ENCODE results near the gene QPRT. TPM values are rescaled to one million over a fixed set of nuclear protein-coding genes. Genes with fewer than 3 reads are reported as not detected.

The QPRT gene
- total RNA-seq, 1 experiment from 2014 or later: 0.52 TPM

GRCh38 chr16:29645694-29646187 is 33.2 kb upstream of the QPRT start:
- CTCF ChIA-PET: no interaction called here
- intact Hi-C loops (cut with micrococcal nuclease): no loop called here
- Histone ChIP-seq H4K20me1 (ENCODE audit: insufficient read depth) (no peaks in the 10 kb centered on the region), H2AFZ (ENCODE audit: low read depth, low read length, poor library complexity, severe bottlenecking) (peak overlapping the region; percentile 73), H3K9me3 (ENCODE audit: control insufficient read depth in 1 of 2, insufficient read depth in 1 of 2, low read depth in 1 of 2, low read length in 2 of 2) (no peaks in the 10 kb centered on the region), H3K36me3 (ENCODE audit: control insufficient read depth in 1 of 2, insufficient read depth in 2 of 2, low read length in 2 of 2) (no peaks in the 10 kb centered on the region), H3K27ac (ENCODE audit: low read depth, low read length) (no peak overlapping the region), H3K4me1 (ENCODE audit: control insufficient read depth in 1 of 2, insufficient read depth in 2 of 2, low read length in 2 of 2) (no peaks in the 10 kb centered on the region), H3K27me3 (ENCODE audit: insufficient read depth, low read length) (no peaks in the 10 kb centered on the region), H3K9me2 (ENCODE audit: insufficient read depth) (no peaks in the 10 kb centered on the region), H3K79me2 (ENCODE audit: insufficient read depth, low read length) (no peaks in the 10 kb centered on the region), H3K4me2 (ENCODE audit: low read length) (no peak overlapping the region), H3K4me3 (replicated peaks in 1 of 2; ENCODE audit: low read depth in 1 of 2, low read length in 2 of 2) (no peak overlapping the region), H3K9ac (ENCODE audit: low read length) (no peak overlapping the region)
- peak; percentile 13 for TF ChIP-seq YY1 (IDR thresholded peaks at IDR 0.05; ENCODE audit: extremely low read depth, insufficient replicate concordance, low read depth, low read length)
- TF ChIP-seq ZBTB33 (IDR thresholded peaks at IDR 0.05; ENCODE audit: extremely low read depth, insufficient replicate concordance, low read length): no peak
- TF ChIP-seq EZH2 (IDR thresholded peaks at IDR 0.05): no peak
- peak; percentile 17; the same call in 1 of the 2 replicates for TF ChIP-seq ZFX (IDR thresholded peaks at IDR 0.05)
- DNase-seq (ENCODE audit: low read depth, low spot score) (peak; percentile 49), ATAC-seq (peak; percentile 74)
- RAD21 ChIA-PET (ENCODE audit: low non-redundant PET in 1 of 2, low total read pairs in 2 of 2, uncharacterized antibody in 2 of 2, unreplicated experiment in 2 of 2): no interaction called here
- no TSS peak for BruUV-seq (replicated peaks)
- POLR2A ChIA-PET: interaction anchor here (0.6 to 1.0 kb wide), 2 partner anchors 9 to 171 kb away, joined by 3 read pairs; no protein-coding TSS in a partner anchor

- RAD21 ChIA-PET (ENCODE audit: low non-redundant PET in 1 of 2, low total read pairs in 2 of 2, uncharacterized antibody in 2 of 2, unreplicated experiment in 2 of 2): no interaction called here
- intact Hi-C loops (cut with micrococcal nuclease): no loop called here
- POLR2A ChIA-PET: no interaction called here
- Histone ChIP-seq H3K9ac (ENCODE audit: low read length) (no peak overlapping the region), H3K27me3 (ENCODE audit: insufficient read depth, low read length) (no peaks in the 10 kb centered on the region), H3K4me3 (replicated peaks in 1 of 2; ENCODE audit: low read depth in 1 of 2, low read length in 2 of 2) (no peak overlapping the region), H3K4me1 (ENCODE audit: control insufficient read depth in 1 of 2, insufficient read depth in 2 of 2, low read length in 2 of 2) (no peaks in the 10 kb centered on the region), H3K9me3 (ENCODE audit: control insufficient read depth in 1 of 2, insufficient read depth in 1 of 2, low read depth in 1 of 2, low read length in 2 of 2) (no peaks in the 10 kb centered on the region), H2AFZ (ENCODE audit: low read depth, low read length, poor library complexity, severe bottlenecking) (no peak overlapping the region), H4K20me1 (ENCODE audit: insufficient read depth) (no peaks in the 10 kb centered on the region), H3K9me2 (ENCODE audit: insufficient read depth) (no peaks in the 10 kb centered on the region), H3K4me2 (ENCODE audit: low read length) (no peak overlapping the region), H3K79me2 (ENCODE audit: insufficient read depth, low read length) (no peaks in the 10 kb centered on the region), H3K36me3 (ENCODE audit: control insufficient read depth in 1 of 2, insufficient read depth in 2 of 2, low read length in 2 of 2) (no peaks in the 10 kb centered on the region), H3K27ac (ENCODE audit: low read depth, low read length) (no peak overlapping the region)
- CTCF ChIA-PET: no interaction called here
- no peak for TF ChIP-seq SP1 (IDR thresholded peaks at IDR 0.05; ENCODE audit: low read depth)
- TF ChIP-seq CEBPB (IDR thresholded peaks at IDR 0.05; ENCODE audit: low read depth): no peak
- TF ChIP-seq SRF (IDR thresholded peaks at IDR 0.05; ENCODE audit: low read depth): no peak
- no peak for TF ChIP-seq SIN3A (IDR thresholded peaks at IDR 0.05; ENCODE audit: low read depth)
- TF ChIP-seq TCF7L2 (IDR thresholded peaks at IDR 0.05; ENCODE audit: borderline replicate concordance, extremely low read depth, insufficient read depth, insufficient read length): no peak
- no peak for TF ChIP-seq POLR2A (IDR thresholded peaks at IDR 0.05; ENCODE audit: borderline replicate concordance, extremely low read depth, insufficient read depth, insufficient read length)
- TF ChIP-seq ELF1 (IDR thresholded peaks at IDR 0.05; ENCODE audit: borderline replicate concordance, low read depth): no peak
- TF ChIP-seq ZBTB33 (IDR thresholded peaks at IDR 0.05; ENCODE audit: extremely low read depth, insufficient replicate concordance, low read length): no peak
- ATAC-seq (no peak), DNase-seq (ENCODE audit: low read depth, low spot score) (no peak)
- no TSS peak for BruUV-seq (replicated peaks)
Observed at GRCh38 chr16:29646947-29647346, 32.0 kb upstream of the QPRT start.

Data from HCT116 (cell line).